ENCODE data around the gene TPT1.

GRCh38 chr13:45331692-45332035 lies 9.3 kb downstream of the TPT1 start:
- TF ChIP-seq CTCF (IDR thresholded peaks at IDR 0.05) (no peak), POLR2A (IDR thresholded peaks at IDR 0.05) (no peak)
